ENCODE data around the gene SEPTIN1. TPM values are rescaled to one million over a fixed set of nuclear protein-coding genes. Genes with fewer than 3 reads are reported as not detected.
"Not testable (repeated sequence)": the region's sequence is repeated elsewhere in the genome, so short reads cannot be mapped to it uniquely, and the experiment has no call there.

The SEPTIN1 gene
- total and polyA plus RNA-seq, 3 donors from 2014 or later: 0.63 to 3.9 (median 2.4) TPM

GRCh38 chr16:30397056-30397455, 14.7 kb upstream of the SEPTIN1 start:
- WGBS, 2 donors: 70 to 76% methylated on average over 4 of the region's 4 CpGs
- no peaks in the 10 kb centered on the region for H3K27me3 ChIP-seq
- H3K9me3 ChIP-seq: no peaks in the 10 kb centered on the region
- H3K36me3 ChIP-seq (ENCODE audit: low read depth, missing control alignments): no peaks in the 10 kb centered on the region
- no peak overlapping the region for H3K4me3 ChIP-seq
- H3K27ac ChIP-seq: no peak overlapping the region
- H3K4me1 ChIP-seq: peaks cover 6% of the 10 kb centered on the region
- intact Hi-C loops (cut with DNase I; ENCODE audit: low total_unique reads): no loop called here
- TF ChIP-seq CTCF (IDR thresholded peaks at IDR 0.05): no peak
- TF ChIP-seq POLR2A (IDR thresholded peaks at IDR 0.05): no peak
- no peak for DNase-seq

- DNase-seq; H3K36me3 ChIP-seq (ENCODE audit: low read depth, missing control alignments); H3K4me3 ChIP-seq; H3K9me3 ChIP-seq; H3K27ac ChIP-seq; H3K4me1 ChIP-seq; H3K27me3 ChIP-seq; intact Hi-C loops (cut with DNase I; ENCODE audit: low total_unique reads): not testable (repeated sequence)
- 58 to 70% methylated on average over 4 of the region's 4 CpGs for WGBS, 2 donors
Measured at GRCh38 chr16:30396627-30397026, 14.3 kb upstream of the SEPTIN1 start.

DNA sequence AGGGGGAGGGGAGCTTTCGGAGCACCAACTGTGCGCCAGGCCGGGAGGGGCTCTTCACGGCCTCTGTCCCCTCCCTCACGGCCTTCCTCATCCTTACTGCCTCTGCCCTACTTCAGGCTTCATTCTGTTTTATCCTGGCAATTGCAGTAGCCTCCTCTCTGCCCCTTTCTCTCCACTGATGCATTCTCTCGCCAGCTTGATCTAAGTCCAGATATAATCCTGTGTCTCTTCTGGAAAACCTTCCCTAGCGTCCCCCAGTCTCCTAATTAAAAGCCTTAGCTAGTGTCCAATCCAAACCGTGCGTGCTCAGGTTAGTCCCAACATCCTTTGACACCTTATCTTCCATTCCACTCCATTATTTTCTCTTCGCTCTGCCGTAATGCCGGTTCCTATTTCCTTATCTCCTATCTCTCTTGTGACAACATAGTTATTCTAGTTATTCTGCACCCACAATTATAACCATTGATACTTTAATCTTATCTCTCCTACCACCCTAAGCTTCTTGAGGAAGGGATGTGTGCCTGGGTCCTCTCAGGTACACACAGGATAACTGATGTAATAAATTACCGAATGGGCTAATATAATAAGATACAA, 13.7 kb upstream of the SEPTIN1 start:
- Histone ChIP-seq H3K4me1 (peaks cover 6% of the 10 kb centered on the region), H3K27ac (peak overlapping the region in 1 of 2 donors; percentile 85), H3K4me3 (peak overlapping the region; percentile 63 to 85), H3K36me3 (ENCODE audit: low read depth, missing control alignments) (no peaks in the 10 kb centered on the region), H3K27me3 (no peaks in the 10 kb centered on the region), H3K9me3 (no peaks in the 10 kb centered on the region)
- WGBS, 2 donors: 9 to 10% methylated on average over 13 of the region's 13 CpGs
- TF ChIP-seq CTCF (IDR thresholded peaks at IDR 0.05) (no peak), POLR2A (IDR thresholded peaks at IDR 0.05) (no peak)
- DNase-seq: no peak
- intact Hi-C loops (cut with DNase I; ENCODE audit: low total_unique reads): no loop called here

DNA sequence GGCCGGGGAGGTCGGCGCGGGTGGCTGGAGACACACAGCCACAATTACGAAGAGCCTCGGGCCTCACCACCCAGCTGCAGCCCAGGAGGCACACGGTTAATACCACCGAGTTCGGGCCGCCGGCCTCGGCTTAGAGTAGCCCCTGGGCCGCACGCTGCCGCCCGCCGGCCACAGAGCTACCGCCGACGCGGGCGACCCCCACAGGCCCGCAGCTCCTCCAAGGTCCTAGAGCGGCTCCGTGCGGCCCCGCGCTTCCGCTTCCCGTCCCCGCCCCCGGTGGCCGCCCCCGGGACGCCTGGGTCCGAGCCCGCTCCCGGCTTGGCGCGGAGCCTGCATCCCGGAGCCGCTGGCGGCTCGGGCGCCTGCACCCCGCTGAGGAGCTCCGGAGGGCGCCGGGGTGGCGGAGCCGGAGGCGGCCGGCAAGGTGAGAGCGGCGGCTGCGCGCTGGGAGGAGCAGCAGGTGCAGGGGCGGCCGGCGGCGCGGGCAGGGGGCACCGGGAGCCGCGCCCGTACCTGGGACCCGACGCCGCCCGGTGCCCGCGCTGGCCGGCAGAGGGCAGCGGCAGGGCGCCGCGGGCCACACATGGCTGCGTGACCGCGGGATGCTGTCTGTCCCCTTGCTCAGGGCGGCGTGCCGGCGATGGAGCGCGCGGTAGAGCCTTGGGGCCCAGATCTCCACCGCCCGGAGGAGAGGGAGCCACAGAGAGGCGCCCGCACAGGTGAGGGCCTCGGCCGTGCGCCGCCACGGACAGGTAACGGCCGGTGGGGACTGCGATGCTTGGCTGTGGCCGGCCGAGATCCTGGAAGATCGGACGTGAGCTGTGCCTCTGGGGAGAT, 13.0 kb upstream of the SEPTIN1 start, which contains the start of gene ZNF48:
Gene ZNF48 (plus strand): TSS at position 266 of the 837 bp plus-strand sequence. CDS start 375 bp downstream, at position 641.
- H3K9me3 ChIP-seq: no peaks in the 10 kb centered on the region
- intact Hi-C loops (cut with DNase I; ENCODE audit: low total_unique reads): no loop called here
- H3K4me3 ChIP-seq: peak within 1 kb of the TSS; percentile 63 to 85
- H3K4me1 ChIP-seq: peaks cover 6% of the 10 kb centered on the region
- H3K27ac ChIP-seq: peak within 1 kb of the TSS; percentile 53 to 85
- WGBS, 2 donors: 0 to 1% methylated on average over 8 to 36 of the region's 103 CpGs
- H3K27me3 ChIP-seq: no peaks in the 10 kb centered on the region
- peak; percentile 6 to 23 (median 15) for TF ChIP-seq CTCF (IDR thresholded peaks at IDR 0.05)
- TF ChIP-seq POLR2A (IDR thresholded peaks at IDR 0.05): no peak
- no peaks in the 10 kb centered on the region for H3K36me3 ChIP-seq (ENCODE audit: low read depth, missing control alignments)
- DNase-seq: peak; percentile 91

DNA sequence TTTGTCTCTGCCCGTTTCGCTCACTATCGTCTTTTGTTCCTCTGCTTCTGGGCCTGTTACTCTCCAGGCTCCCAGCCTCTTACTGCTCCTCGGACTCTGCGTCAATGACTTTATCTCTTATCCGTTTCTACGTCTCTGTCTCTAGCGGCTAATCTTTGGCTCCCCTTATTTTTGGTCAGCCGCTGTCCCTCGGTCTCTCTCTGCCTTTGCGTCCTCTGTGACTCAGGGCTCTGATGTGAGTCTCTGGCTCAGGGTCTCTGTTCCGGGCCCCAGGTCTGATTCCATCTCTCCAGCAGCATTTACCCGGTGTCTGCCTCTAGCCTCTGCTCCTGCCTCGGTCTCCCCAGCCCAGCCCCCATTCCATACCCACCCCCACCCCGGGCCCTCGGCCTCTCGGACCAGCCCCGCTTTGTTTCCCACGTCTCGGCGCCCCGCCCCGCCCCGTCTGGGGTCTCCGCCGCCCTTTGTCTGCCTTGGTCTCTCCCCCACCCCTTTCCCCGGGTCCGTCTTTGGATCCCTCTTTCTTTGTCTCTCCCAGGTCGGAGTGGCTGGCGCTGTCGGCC, 12.3 kb upstream of the SEPTIN1 start:
- DNase-seq: no peak
- WGBS, 2 donors: 1 to 2% methylated on average over 31 of the region's 31 CpGs
- TF ChIP-seq CTCF (IDR thresholded peaks at IDR 0.05) (no peak), POLR2A (IDR thresholded peaks at IDR 0.05) (no peak)

More for the DNA sequence above, 12.3 kb upstream of the SEPTIN1 start:
- Histone ChIP-seq H3K27me3 (no peaks in the 10 kb centered on the region), H3K9me3 (no peaks in the 10 kb centered on the region), H3K4me3 (peak overlapping the region; percentile 63 to 85), H3K36me3 (ENCODE audit: low read depth, missing control alignments) (no peaks in the 10 kb centered on the region), H3K27ac (peak overlapping the region; percentile 53 to 85), H3K4me1 (peaks cover 6% of the 10 kb centered on the region)
- intact Hi-C loops (cut with DNase I; ENCODE audit: low total_unique reads): no loop called here
